ENCODE measurements around the gene OVAAL. TPM values are rescaled to one million over a fixed set of nuclear protein-coding genes. Genes with fewer than 3 reads are reported as not detected.

OVAAL gene
- total and polyA plus RNA-seq, 9 of the 15 experiments (the other 6 are each of a cell fraction or from before 2014, with no cell fraction given): 0.04 to 0.18 (median 0.08) TPM; not detected in 4

GRCh38 chr1:180610556-180611015 is 51.8 kb downstream of the OVAAL start (continued):
- TF ChIP-seq LCOR (CRISPR knock-in tag; IDR thresholded peaks at IDR 0.05) (no peak), BHLHE40 (IDR thresholded peaks at IDR 0.05; ENCODE audit: low read length) (peak; percentile 47; the same call in 1 of the 2 replicates), MEF2D (tag; conservative IDR thresholded peaks at IDR 0.05; ENCODE audit: low read depth) (peak; percentile 59; the same call in 1 of the 2 replicates), NFIX (CRISPR knock-in tag; IDR thresholded peaks at IDR 0.05; ENCODE audit: low read depth) (no peak), RNF2 (IDR thresholded peaks at IDR 0.05) (peak; percentile 94), SRSF3 (IDR thresholded peaks at IDR 0.05; ENCODE audit: insufficient read depth, low read length) (no peak), ZNF274 (IDR thresholded peaks at IDR 0.05; ENCODE audit: borderline replicate concordance, low read depth, low read length) (peak; percentile 46; the same call in 1 of the 2 replicates), NCOA1 (IDR thresholded peaks at IDR 0.05; ENCODE audit: low read depth) (peak; percentile 72; the same call in 1 of the 2 replicates), ZNF584 (CRISPR knock-in tag; IDR thresholded peaks at IDR 0.05; ENCODE audit: low read depth) (no peak), ARID2 (IDR thresholded peaks at IDR 0.05) (no peak), EGR1 (conservative IDR thresholded peaks at IDR 0.05) (no peak), E2F6 (IDR thresholded peaks at IDR 0.05; ENCODE audit: borderline replicate concordance in 1 of 2, extremely low read depth in 1 of 2, insufficient read depth in 1 of 2, insufficient read length in 1 of 2, low read depth in 1 of 2, low read length in 1 of 2, poor library complexity in 1 of 2, severe bottlenecking in 1 of 2) (peak in 1 of 2 experiments; percentile 15), SP2 (IDR thresholded peaks at IDR 0.05; ENCODE audit: extremely low read depth, low read depth, low read length, poor library complexity, severe bottlenecking) (no peak), ZNF175 (CRISPR knock-in tag; IDR thresholded peaks at IDR 0.05; ENCODE audit: low read depth) (no peak), MITF (IDR thresholded peaks at IDR 0.05) (peak; percentile 65; the same call in 1 of the 2 replicates), ZNF3 (CRISPR knock-in tag; IDR thresholded peaks at IDR 0.05) (no peak), ZNF174 (CRISPR knock-in tag; IDR thresholded peaks at IDR 0.05) (no peak), ZNF79 (CRISPR knock-in tag; IDR thresholded peaks at IDR 0.05; ENCODE audit: low read depth) (no peak), KDM5B (IDR thresholded peaks at IDR 0.05; ENCODE audit: insufficient replicate concordance, low read depth, low read length) (peak; percentile 44), TRIM24 (IDR thresholded peaks at IDR 0.05) (peak; percentile 79 to 85), STAT5B (CRISPR knock-in tag; IDR thresholded peaks at IDR 0.05) (no peak), POLR3G (IDR thresholded peaks at IDR 0.05; ENCODE audit: extremely low read depth, insufficient read length, insufficient replicate concordance) (no peak), RHOXF2B (CRISPR knock-in tag; conservative IDR thresholded peaks at IDR 0.05) (no peak), ZKSCAN1 (IDR thresholded peaks at IDR 0.05; ENCODE audit: low read depth, low read length) (0 out of 2 replicates have a peak, but pooled peaks have one; percentile 31), MTF1 (CRISPR knock-in tag; IDR thresholded peaks at IDR 0.05; ENCODE audit: borderline replicate concordance) (no peak), KAT7 (CRISPR knock-in tag; IDR thresholded peaks at IDR 0.05; ENCODE audit: borderline replicate concordance) (0 out of 2 replicates have a peak, but pooled peaks have one; percentile 8), ZNF436 (CRISPR knock-in tag; IDR thresholded peaks at IDR 0.05) (no peak), ZNF217 (CRISPR knock-in tag; IDR thresholded peaks at IDR 0.05) (no peak), RUNX1 (IDR thresholded peaks at IDR 0.05; ENCODE audit: low read depth) (peak; percentile 70; the same call in 1 of the 2 replicates)
